Psoas muscle (tissue), 8 donors: ENCODE results near the gene EDEM3. TPM values are rescaled to one million over a fixed set of nuclear protein-coding genes. Genes with fewer than 3 reads are reported as not detected.

Source experiments
- ATAC-seq, 4 donors: fragments of 200-7000 bp; cut with Tn5 transposase; one replicate each; pipeline ENCODE4 v1.9.1; 2020; ENCODE audit warnings: moderate library complexity in 3 of 4, mild to moderate bottlenecking in 2 of 4
- DNase-seq, 2 donors: peaks; one replicate each; pipeline ENCODE4 v3.0.0-alpha.2; 2020
- H3K27ac ChIP-seq: fragments of 200-600 bp; one replicate; pipeline ENCODE4 v1.8.0; 2022
- H3K27me3 ChIP-seq, 3 donors: fragments of 200-600 bp in 1 of 3; one replicate each; pipeline versions ENCODE4 v1.6.1 to v1.8.0; 2013 to 2022; ENCODE audit warnings: low read length in 2 of 3, mild to moderate bottlenecking in 2 of 3, moderate library complexity in 1 of 3; ENCODE audit not compliant: insufficient read depth in 3 of 3
- H3K36me3 ChIP-seq, 2 donors: fragments of 200-600 bp in 1 of 2; one replicate each; pipeline versions ENCODE4 v1.6.1 to v1.8.0; 2013 to 2022; ENCODE audit warnings: low read depth in 1 of 2, mild to moderate bottlenecking in 1 of 2, moderate library complexity in 1 of 2; ENCODE audit not compliant: insufficient read depth in 1 of 2
- H3K4me1 ChIP-seq: fragments of 200-600 bp; one replicate; pipeline ENCODE4 v1.8.0; 2022
- H3K4me3 ChIP-seq: fragments of 200-600 bp; one replicate; pipeline ENCODE4 v1.8.0; 2022; ENCODE audit warnings: mild to moderate bottlenecking
- H3K9me3 ChIP-seq: fragments of 200-600 bp; one replicate; pipeline ENCODE4 v1.8.0; 2022
- WGBS, 3 donors: extraction: QIAGEN DNeasy Blood & Tissue Kit; methylation state at CpG; one replicate each; pipeline versions ENCODE4 v1.1.6 to v1.1.7; 2013; 5-methylcytosine and 5-hydroxymethylcytosine counted together
- intact Hi-C, 2 donors: fragments of 100-400 bp; cut with DNase I; formaldehyde crosslinking; loops; one replicate each; pipeline versions ENCODE4 v1.11.0 to v1.14.2; 2022
- polyA plus RNA-seq, 3 donors: library from polyadenylated mRNA; stranded (reverse); fragments of 200-250 nt; gene quantifications; one replicate each; pipeline ENCODE4 v1.2.3, GENCODE V29; 2013
- total RNA-seq, 4 donors: library from RNA; stranded (reverse); fragmentation: NEBNext Ultra II Directional in 2 of 4; extraction: Animal tissue kit (Norgen Biotek cat#: 25700) in 2 of 4; gene quantifications; one replicate each; pipeline versions ENCODE4 v1.2.1 to v1.2.4, GENCODE V29; 2021 to 2023
- TF ChIP-seq, protein P1 (sequence below): fragments of 200-600 bp; IDR thresholded peaks from one replicate; pipeline ENCODE4 v1.8.0; 2022; ENCODE audit warnings: antibody characterized with exemption
- donor health status: healthy with polysubstance abuse.
- donor health status: DM: no; HTN: no; CAD: no; lungs with moderate emphysema.
- donor health status: Bipolar disorder and iron deficiency.
- donor health status: healthy.
- donor health status: DM: yes; HTN: yes; CAD: no.
- donor health status: DM: no; HTN: no; CAD: no.
- donor health status: DM: no; HTN: no; CAD: no.
- donor health status: DM: yes; HTN: yes; CAD: no.

The EDEM3 gene
- total and polyA plus RNA-seq, 7 donors, result 13.0 to 36.4 (median 24.6) TPM

DNA sequence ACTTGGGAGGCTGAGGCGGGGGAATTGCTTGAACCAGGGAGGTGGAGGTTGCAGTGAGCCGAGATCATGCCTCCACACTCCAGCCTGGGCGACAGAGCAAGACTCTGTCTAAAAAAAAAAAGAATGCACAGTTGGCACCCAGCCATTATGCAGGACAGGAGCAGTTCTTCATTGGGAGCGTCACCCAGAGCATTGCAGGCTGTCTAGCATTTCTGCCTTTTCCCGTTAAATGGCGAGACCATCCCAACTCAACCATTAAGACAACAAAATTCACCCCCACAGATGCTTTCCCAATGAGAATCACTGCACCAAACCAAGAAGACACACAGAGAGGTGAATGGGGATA, 105.8 kb downstream of the EDEM3 start:
- H3K4me3 ChIP-seq, result no peak overlapping the region
- TF ChIP-seq, protein P1, sequence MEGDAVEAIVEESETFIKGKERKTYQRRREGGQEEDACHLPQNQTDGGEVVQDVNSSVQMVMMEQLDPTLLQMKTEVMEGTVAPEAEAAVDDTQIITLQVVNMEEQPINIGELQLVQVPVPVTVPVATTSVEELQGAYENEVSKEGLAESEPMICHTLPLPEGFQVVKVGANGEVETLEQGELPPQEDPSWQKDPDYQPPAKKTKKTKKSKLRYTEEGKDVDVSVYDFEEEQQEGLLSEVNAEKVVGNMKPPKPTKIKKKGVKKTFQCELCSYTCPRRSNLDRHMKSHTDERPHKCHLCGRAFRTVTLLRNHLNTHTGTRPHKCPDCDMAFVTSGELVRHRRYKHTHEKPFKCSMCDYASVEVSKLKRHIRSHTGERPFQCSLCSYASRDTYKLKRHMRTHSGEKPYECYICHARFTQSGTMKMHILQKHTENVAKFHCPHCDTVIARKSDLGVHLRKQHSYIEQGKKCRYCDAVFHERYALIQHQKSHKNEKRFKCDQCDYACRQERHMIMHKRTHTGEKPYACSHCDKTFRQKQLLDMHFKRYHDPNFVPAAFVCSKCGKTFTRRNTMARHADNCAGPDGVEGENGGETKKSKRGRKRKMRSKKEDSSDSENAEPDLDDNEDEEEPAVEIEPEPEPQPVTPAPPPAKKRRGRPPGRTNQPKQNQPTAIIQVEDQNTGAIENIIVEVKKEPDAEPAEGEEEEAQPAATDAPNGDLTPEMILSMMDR, result no peak
- no peaks in the 10 kb centered on the region for H3K9me3 ChIP-seq
- intact Hi-C loops, result no loop called here
- H3K4me1 ChIP-seq, result peaks cover 8% of the 10 kb centered on the region
- H3K27ac ChIP-seq, result peak overlapping the region; percentile 30
- 64 to 76% (median 67%) methylated on average over 6 of the region's 6 CpGs for WGBS, 3 donors
- H3K27me3 ChIP-seq, result no peaks in the 10 kb centered on the region
- DNase-seq, result no peak
- H3K36me3 ChIP-seq, result no peaks in the 10 kb centered on the region
- peak in 2 of 4 donors; percentile 37 to 50 for ATAC-seq

DNA sequence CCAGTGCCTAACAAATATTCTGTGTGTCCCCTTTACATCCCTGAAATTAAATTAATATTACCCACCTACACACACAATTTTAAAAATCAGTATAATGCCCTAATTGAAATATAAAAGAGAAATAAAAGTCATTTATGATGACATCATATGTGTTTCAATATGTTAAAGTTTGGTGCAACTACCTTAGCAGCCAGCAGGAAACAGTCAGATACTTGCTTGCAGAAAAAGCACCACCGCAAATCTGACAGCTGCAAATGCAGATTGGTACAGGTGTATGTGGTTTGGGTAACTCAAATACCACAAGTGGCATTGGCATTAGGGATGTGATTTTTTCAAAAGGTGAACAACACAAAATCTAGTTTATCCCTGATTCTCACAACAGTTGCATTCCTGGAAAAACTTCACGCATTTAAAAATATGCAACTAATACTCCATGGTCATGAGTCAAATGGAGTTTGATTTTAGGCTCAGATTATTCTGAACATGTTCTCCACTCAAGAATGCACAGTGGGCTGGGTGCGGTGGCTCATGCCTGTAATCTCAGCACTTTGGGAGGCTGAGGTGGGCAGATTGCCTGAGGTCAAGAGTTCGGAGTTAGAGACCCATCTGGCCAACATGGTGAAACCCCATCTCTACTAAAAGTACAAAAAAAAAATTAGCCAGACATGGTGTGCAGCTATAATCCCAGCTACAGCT, 106.3 kb downstream of the EDEM3 start:
- H3K27me3 ChIP-seq, result no peaks in the 10 kb centered on the region
- no peak overlapping the region for H3K4me3 ChIP-seq

DNA sequence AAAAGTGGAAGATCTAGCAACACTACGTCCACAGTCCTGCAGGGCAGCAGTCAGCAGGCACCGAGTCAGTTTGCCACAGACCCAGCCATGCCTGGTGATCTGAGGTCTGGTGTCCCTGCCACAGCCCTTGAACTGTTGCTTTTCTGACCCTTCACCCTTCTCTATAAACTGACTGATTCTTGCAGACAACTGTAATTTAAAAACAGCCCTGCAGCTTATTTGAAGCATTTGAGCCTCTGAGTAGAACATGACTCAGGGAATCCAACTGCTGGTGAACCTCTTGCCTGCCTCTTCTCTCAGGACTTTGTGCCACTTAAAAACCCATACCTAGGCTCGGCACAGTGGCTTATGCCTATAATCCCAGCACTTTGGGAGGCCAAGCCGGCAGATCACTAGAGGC, 107.2 kb downstream of the EDEM3 start:
- no peak overlapping the region for H3K27ac ChIP-seq
- intact Hi-C loops, result no loop called here
- no peak overlapping the region for H3K4me3 ChIP-seq
- H3K27me3 ChIP-seq, result no peaks in the 10 kb centered on the region
- WGBS, 3 donors, result 74 to 84% (median 77%) methylated on average over 4 of the region's 4 CpGs
- DNase-seq (no peak), ATAC-seq (peak in 2 of 4 donors; percentile 31 to 34)
- H3K9me3 ChIP-seq, result no peaks in the 10 kb centered on the region
- TF ChIP-seq, protein P1, result no peak
- no peaks in the 10 kb centered on the region for H3K36me3 ChIP-seq
- H3K4me1 ChIP-seq, result peaks cover 8% of the 10 kb centered on the region

More for the DNA sequence above, 106.3 kb downstream of the EDEM3 start:
- ATAC-seq (no peak), DNase-seq (no peak)
- TF ChIP-seq, protein P1, result no peak
- H3K4me1 ChIP-seq, result peaks cover 8% of the 10 kb centered on the region
- 47 to 66% (median 52%) methylated on average over 4 of the region's 4 CpGs for WGBS, 3 donors
- no peaks in the 10 kb centered on the region for H3K9me3 ChIP-seq
- intact Hi-C loops, result no loop called here
- H3K36me3 ChIP-seq, result no peaks in the 10 kb centered on the region
- no peak overlapping the region for H3K27ac ChIP-seq

DNA sequence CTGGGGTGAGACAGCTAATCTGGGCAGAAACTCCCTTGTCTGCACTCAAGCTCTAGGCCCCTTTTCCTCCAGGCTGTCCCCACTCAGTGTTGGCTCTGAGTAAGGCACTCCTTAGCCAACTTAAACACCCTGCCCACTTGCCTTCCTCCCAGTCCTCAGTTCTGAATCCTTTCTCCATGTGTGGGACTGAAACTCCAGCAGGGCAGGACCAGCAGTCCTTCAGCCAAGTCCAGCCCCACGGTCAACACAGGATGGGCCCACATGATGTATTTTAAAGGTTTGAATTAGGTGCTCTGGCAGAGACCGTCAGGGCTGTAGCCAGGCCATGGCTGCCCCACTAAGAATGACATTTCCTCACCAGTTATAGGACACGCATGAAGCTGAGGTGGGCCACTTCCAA, 107.8 kb downstream of the EDEM3 start:
- H3K36me3 ChIP-seq, result no peaks in the 10 kb centered on the region
- no peak for ATAC-seq
- H3K9me3 ChIP-seq, result no peaks in the 10 kb centered on the region
- H3K4me1 ChIP-seq, result peaks cover 8% of the 10 kb centered on the region
- intact Hi-C loops, result no loop called here
- no peak overlapping the region for H3K4me3 ChIP-seq
- TF ChIP-seq, protein P1, result no peak
- WGBS, 3 donors, result 75 to 82% (median 80%) methylated on average over 3 of the region's 3 CpGs
- H3K27me3 ChIP-seq, result no peaks in the 10 kb centered on the region
- H3K27ac ChIP-seq, result no peak overlapping the region
- DNase-seq, result no peak

DNA sequence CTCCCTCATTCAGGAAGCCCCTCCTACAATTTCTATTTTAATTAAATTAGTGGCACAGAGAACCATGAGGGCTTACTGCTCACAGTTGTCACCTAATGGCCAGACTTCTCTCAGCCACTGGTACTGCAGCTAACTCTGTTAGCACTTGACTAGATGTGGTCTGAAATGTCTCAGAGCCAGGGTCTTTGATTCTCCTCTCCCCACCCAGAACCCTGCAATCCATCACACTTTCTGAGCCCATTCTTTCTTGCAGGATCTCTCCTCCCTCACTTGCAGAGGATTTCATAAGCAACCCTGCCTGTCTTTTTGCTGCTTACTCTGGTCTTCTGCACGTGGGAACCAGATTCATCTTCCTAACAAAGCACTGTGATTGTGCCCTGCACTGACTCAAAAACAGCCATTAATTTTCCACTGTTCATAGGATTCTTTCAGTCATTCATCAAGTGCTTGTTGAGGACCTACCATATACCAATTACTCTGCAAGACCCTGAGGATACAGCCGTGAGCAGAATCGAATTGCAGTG, 108.4 kb downstream of the EDEM3 start:
- TF ChIP-seq, protein P1, result no peak
- no peaks in the 10 kb centered on the region for H3K36me3 ChIP-seq
- intact Hi-C loops, result no loop called here

More for the DNA sequence above, 108.4 kb downstream of the EDEM3 start:
- 83 to 95% (median 84%) methylated on average over 3 of the region's 3 CpGs for WGBS, 3 donors
- no peak for DNase-seq
- no peak for ATAC-seq
- no peaks in the 10 kb centered on the region for H3K9me3 ChIP-seq
- H3K4me1 ChIP-seq, result peaks cover 8% of the 10 kb centered on the region
- no peaks in the 10 kb centered on the region for H3K27me3 ChIP-seq
- H3K27ac ChIP-seq, result no peak overlapping the region
- H3K4me3 ChIP-seq, result no peak overlapping the region
